Endothelial cell of umbilical vein (primary cell): ENCODE data around the gene USPL1. TPM values are rescaled to one million over a fixed set of nuclear protein-coding genes. Genes with fewer than 3 reads are reported as not detected.

ENCODE experiments used
- BruUV-seq: library from RNA; stranded (reverse); fragments of 400-500 nt; replicated peaks from 2 replicates; lab custom pipeline; 2021; lab: Mats Ljungman, UMichigan
- CTCF ChIA-PET: fragments of 300-600, 350-600 bp; sonication (Branson Sonifier 250); formaldehyde crosslinking; loops from one replicate; lab custom pipeline; 2021; ENCODE audit warnings: antibody characterized with exemption, inconsistent platforms; lab: Charles Lee
- POLR2A ChIA-PET: fragments of 300-600, 350-600 bp; sonication (Branson Sonifier 250); formaldehyde crosslinking; loops from one replicate; lab custom pipeline; 2021; ENCODE audit warnings: antibody characterized with exemption, inconsistent platforms; lab: Charles Lee
- DNase-seq: peaks from one replicate; pipeline ENCODE4 v3.0.0-alpha.2; 2011; ENCODE audit warnings: low read depth, low spot score
- FAIRE-seq: peaks from 2 replicates; lab custom pipeline; 2011; peaks lifted over from hg19 to GRCh38; lab: Jason Lieb, UNC
- H2AFZ ChIP-seq: 2 replicates; pipeline ENCODE4 v1.6.0; 2012; ENCODE audit warnings: low read depth, low read length, control low read depth, inconsistent platforms
- H3K27ac ChIP-seq: 2 replicates; pipeline ENCODE4 v1.5.1; 2011; ENCODE audit warnings: low read depth, mild to moderate bottlenecking, control low read depth, low read length, moderate library complexity; ENCODE audit not compliant: insufficient read depth
- H3K27me3 ChIP-seq, 2 experiments: 2 replicates each; pipeline versions ENCODE4 v1.6.0 to v1.6.1; 2011; ENCODE audit warnings: low read length in 2 of 2, mixed read lengths in 1 of 2; ENCODE audit not compliant: control insufficient read depth in 2 of 2, insufficient read depth in 2 of 2
- H3K36me3 ChIP-seq, 2 experiments: 2 replicates in 1 of 2; 3 replicates in 1 of 2; pipeline ENCODE4 v1.5.1; 2011; ENCODE audit warnings: low read length in 2 of 2, mild to moderate bottlenecking in 1 of 2, moderate library complexity in 1 of 2; ENCODE audit not compliant: control insufficient read depth in 2 of 2, insufficient read depth in 2 of 2; ENCODE audit errors: extremely low read depth in 1 of 2
- H3K4me1 ChIP-seq: 3 replicates; pipeline ENCODE4 v1.5.1; 2011; ENCODE audit warnings: mild to moderate bottlenecking, low read length; ENCODE audit not compliant: control insufficient read depth, insufficient read depth; ENCODE audit errors: extremely low read depth
- H3K4me2 ChIP-seq: 2 replicates; pipeline ENCODE4 v1.6.1; 2011; ENCODE audit warnings: low read length, control low read depth, mixed read lengths; ENCODE audit not compliant: insufficient read depth
- H3K4me3 ChIP-seq, 3 experiments: fragments of 200-600 bp in 1 of 3; sonication (generic), shearing (Covaris generic) in 1 of 3; replicated peaks in 1 of 3; 2 replicates each; pipeline ENCODE4 v1.5.1; 2011 to 2016; ENCODE audit warnings: control low read depth in 3 of 3, low read length in 3 of 3, mild to moderate bottlenecking in 2 of 3, inconsistent platforms in 1 of 3, low read depth in 1 of 3, moderate library complexity in 1 of 3; ENCODE audit not compliant: insufficient read depth in 1 of 3
- H3K79me2 ChIP-seq: 2 replicates; pipeline ENCODE4 v1.6.0; 2012; ENCODE audit warnings: low read length, inconsistent platforms; ENCODE audit not compliant: control insufficient read depth, insufficient read depth
- H3K9ac ChIP-seq: replicated peaks from 2 replicates; pipeline ENCODE3; 2011; ENCODE audit warnings: low read length, control low read depth; ENCODE audit not compliant: insufficient read depth; ENCODE audit errors: extremely low read depth
- H3K9me1 ChIP-seq: replicated peaks from 3 replicates; pipeline ENCODE4 v1.6.0; 2011; ENCODE audit warnings: mild to moderate bottlenecking, low read length; ENCODE audit not compliant: control insufficient read depth, insufficient read depth; ENCODE audit errors: extremely low read depth
- H3K9me3 ChIP-seq: replicated peaks from 2 replicates; pipeline ENCODE4 v1.5.1; 2012; ENCODE audit warnings: low read length, inconsistent platforms; ENCODE audit not compliant: control insufficient read depth, insufficient read depth
- H4K20me1 ChIP-seq: replicated peaks from 2 replicates; pipeline ENCODE3; 2011; ENCODE audit warnings: mild to moderate bottlenecking, low read length; ENCODE audit not compliant: control insufficient read depth, insufficient read depth; ENCODE audit errors: extremely low read depth
- CTCF ChIP-seq, 2 donors: IDR thresholded peaks; 1 replicate in 1 of 2; 2 replicates in 1 of 2; pipeline ENCODE4 v1.5.1; 2011; ENCODE audit warnings: low read length in 2 of 2, mild to moderate bottlenecking in 2 of 2, moderate library complexity in 2 of 2, control low read depth in 1 of 2, inconsistent platforms in 1 of 2, low read depth in 1 of 2; ENCODE audit not compliant: insufficient read depth in 1 of 2; ENCODE audit errors: extremely low read depth in 1 of 2
- EZH2 ChIP-seq: IDR thresholded peaks from 2 replicates; pipeline ENCODE4 v1.6.1; 2012; ENCODE audit warnings: borderline replicate concordance, low read depth, mild to moderate bottlenecking, moderate library complexity, low read length, inconsistent platforms; ENCODE audit not compliant: severe bottlenecking
- FOS ChIP-seq: IDR thresholded peaks from 2 replicates; pipeline ENCODE4 v1.6.1; 2011; ENCODE audit warnings: mild to moderate bottlenecking, low read length, moderate library complexity, borderline replicate concordance; ENCODE audit not compliant: insufficient read depth
- GATA2 ChIP-seq: IDR thresholded peaks from 2 replicates; pipeline ENCODE4 v1.7.0; 2011; ENCODE audit warnings: low read depth, mild to moderate bottlenecking, moderate library complexity, mixed read lengths, low read length; ENCODE audit not compliant: insufficient read length, insufficient read depth
- JUN ChIP-seq: IDR thresholded peaks from 2 replicates; pipeline ENCODE4 v1.6.1; 2011; ENCODE audit warnings: borderline replicate concordance, low read depth; ENCODE audit not compliant: insufficient read length, insufficient read depth
- MAX ChIP-seq: IDR thresholded peaks from 2 replicates; pipeline ENCODE4 v1.6.1; 2011; ENCODE audit not compliant: insufficient read depth, insufficient read length
- MYC ChIP-seq: IDR thresholded peaks from one replicate; pipeline ENCODE4 v1.6.1; 2011; ENCODE audit warnings: mild to moderate bottlenecking, low read depth, low read length
- POLR2A ChIP-seq: IDR thresholded peaks from 2 replicates; pipeline ENCODE4 v1.6.1; 2012; ENCODE audit warnings: low read depth, mild to moderate bottlenecking, control low read depth, low read length
- POLR2AphosphoS5 ChIP-seq: IDR thresholded peaks from 2 replicates; pipeline ENCODE4 v1.6.1; 2012; ENCODE audit warnings: low read depth, mild to moderate bottlenecking, control low read depth, low read length, moderate library complexity; ENCODE audit not compliant: insufficient read depth
- dilution Hi-C: fragments of 300-500 bp; cut with MboI; formaldehyde crosslinking; loops from one replicate; pipeline ENCODE4 v1.15.0; 2019; ENCODE audit warnings: low sequenced_read_pairs; ENCODE audit not compliant: extremely low pct_ligation_motif_present
- intact Hi-C: fragments of 100-400 bp; cut with micrococcal nuclease; formaldehyde crosslinking; loops from one replicate; pipeline ENCODE4 v1.10.0; 2022
- polyA plus RNA-seq, 4 experiments: library from polyadenylated mRNA; depleted of rRNA in 3 of 4; stranded (reverse) in 3 of 4; unstranded in 1 of 4; fragments of >200 nt; gene quantifications; 2 replicates each; pipeline versions ENCODE4 v1.2.1 to v1.2.3, GENCODE V29; 2011 to 2012; ENCODE audit warnings: missing spikeins in 1 of 4
- total RNA-seq: library from RNA; stranded (reverse); gene quantifications from 2 replicates; pipeline ENCODE4 v1.2.3, GENCODE V29; 2021

Gene USPL1
- total and polyA plus RNA-seq, 2 donors (not counting 3 experiments of a cell fraction or from before 2014, with no cell fraction given): 14.6 to 21.0 TPM

- FAIRE-seq (no peak), DNase-seq (no peak)
- Histone ChIP-seq H3K79me2 (peaks cover 80% of the 10 kb centered on the region), H3K9me1 (no peaks in the 10 kb centered on the region), H3K4me1 (peaks cover 50% of the 10 kb centered on the region), H3K27ac (no peak overlapping the region), H3K4me2 (peak overlapping the region; percentile 95), H4K20me1 (no peaks in the 10 kb centered on the region), H3K4me3 (no peak overlapping the region), H3K9ac (no peak overlapping the region), H2AFZ (no peak overlapping the region), H3K9me3 (no peaks in the 10 kb centered on the region), H3K27me3 (no peaks in the 10 kb centered on the region), H3K36me3 (no peaks in the 10 kb centered on the region)
- CTCF ChIA-PET: no interaction called here
- no TSS peak for BruUV-seq
- dilution Hi-C loops: no loop called here
- POLR2A ChIA-PET: no interaction called here
- TF ChIP-seq POLR2A (no peak), POLR2AphosphoS5 (no peak), MAX (no peak), CTCF (IDR thresholded peaks at IDR 0.05; ENCODE audit: extremely low read depth in 1 of 2, insufficient read depth in 1 of 2, low read depth in 1 of 2, low read length in 2 of 2) (no peak), JUN (no peak), GATA2 (no peak), FOS (no peak), MYC (no peak), EZH2 (no peak)
- intact Hi-C loops: no loop called here
Observed at GRCh38 chr13:30620941-30621340, 3.2 kb downstream of the USPL1 start.
